Colonic mucosa (tissue), 4 donors: ENCODE measurements around the gene DDX21. TPM values are rescaled to one million over a fixed set of nuclear protein-coding genes. Genes with fewer than 3 reads are reported as not detected.
"Not testable (repeated sequence)": the region's sequence is repeated elsewhere in the genome, so short reads cannot be mapped to it uniquely, and the experiment has no call there.

ENCODE experiments used
- DNase-seq: peaks from one replicate; pipeline ENCODE4 v3.0.0-alpha.2; 2020
- H3K27ac ChIP-seq: fragments of 200-600 bp; one replicate; pipeline ENCODE4 v1.8.0; 2021
- H3K27me3 ChIP-seq: fragments of 200-600 bp; one replicate; pipeline ENCODE4 v1.8.0; 2021
- H3K36me3 ChIP-seq: fragments of 200-600 bp; one replicate; pipeline ENCODE4 v1.8.0; 2021
- H3K4me1 ChIP-seq: fragments of 200-600 bp; one replicate; pipeline ENCODE4 v1.8.0; 2021; ENCODE audit warnings: mild to moderate bottlenecking
- H3K4me3 ChIP-seq: fragments of 200-600 bp; one replicate; pipeline ENCODE4 v1.8.0; 2021
- H3K9ac ChIP-seq, 2 donors: one replicate each; pipeline ENCODE4 v1.7.0; 2013; ENCODE audit warnings: control low read depth in 2 of 2, low read depth in 2 of 2, low read length in 2 of 2
- H3K9me3 ChIP-seq: fragments of 200-600 bp; one replicate; pipeline ENCODE4 v1.8.0; 2021
- intact Hi-C: fragments of 100-400 bp; cut with DNase I; formaldehyde crosslinking; loops from one replicate; pipeline ENCODE4 v1.14.1; 2022
- total RNA-seq, 2 donors: library from RNA; stranded (reverse); fragmentation: NEBNext Ultra II Directional in 1 of 2; extraction: Animal tissue kit (Norgen Biotek cat#: 25700) in 1 of 2; gene quantifications; one replicate each; pipeline ENCODE4 v1.2.1, GENCODE V29; 2021
- TF ChIP-seq, protein P1 (sequence below): fragments of 200-600 bp; IDR thresholded peaks from one replicate; pipeline ENCODE4 v1.8.0; 2022; ENCODE audit warnings: antibody characterized with exemption, mild to moderate bottlenecking
- donor health status: healthy.
- donor health status: DM: no; HTN: no; CAD: no.
- donor health status: DM: no; HTN: no; CAD: no.

Gene DDX21
- total RNA-seq, 2 donors from 2014 or later, result 42.8 to 47.5 TPM

DNA sequence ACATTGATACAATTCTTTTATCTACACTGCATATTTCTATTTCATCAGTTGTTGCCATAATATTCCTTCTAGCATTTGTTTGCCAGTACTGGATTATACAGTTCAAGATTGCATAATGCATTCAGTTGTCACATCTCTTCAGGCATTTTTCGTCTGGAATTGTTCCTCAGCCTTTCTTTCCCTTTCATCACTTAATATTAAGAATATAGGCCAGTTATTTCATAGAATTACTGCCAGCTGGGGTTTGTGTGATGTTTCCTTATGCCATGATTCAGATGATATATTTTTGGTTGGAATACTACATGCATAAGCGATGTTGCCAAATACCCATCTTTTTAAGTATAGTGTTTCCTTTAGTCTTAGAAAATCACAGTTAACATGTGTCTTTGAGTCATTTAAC is 53.4 kb downstream of the DDX21 start:
- Histone ChIP-seq H3K4me1 (no peaks in the 10 kb centered on the region), H3K9ac (no peak overlapping the region), H3K27ac (no peak overlapping the region), H3K4me3 (no peak overlapping the region), H3K27me3 (no peaks in the 10 kb centered on the region), H3K36me3 (peaks cover 3% of the 10 kb centered on the region), H3K9me3 (no peaks in the 10 kb centered on the region)
- no peak for DNase-seq
- intact Hi-C loops, result loop anchor here (5.0 kb wide), 1 partner anchor 83 kb away; no protein-coding TSS in a partner anchor
- TF ChIP-seq, protein P1, sequence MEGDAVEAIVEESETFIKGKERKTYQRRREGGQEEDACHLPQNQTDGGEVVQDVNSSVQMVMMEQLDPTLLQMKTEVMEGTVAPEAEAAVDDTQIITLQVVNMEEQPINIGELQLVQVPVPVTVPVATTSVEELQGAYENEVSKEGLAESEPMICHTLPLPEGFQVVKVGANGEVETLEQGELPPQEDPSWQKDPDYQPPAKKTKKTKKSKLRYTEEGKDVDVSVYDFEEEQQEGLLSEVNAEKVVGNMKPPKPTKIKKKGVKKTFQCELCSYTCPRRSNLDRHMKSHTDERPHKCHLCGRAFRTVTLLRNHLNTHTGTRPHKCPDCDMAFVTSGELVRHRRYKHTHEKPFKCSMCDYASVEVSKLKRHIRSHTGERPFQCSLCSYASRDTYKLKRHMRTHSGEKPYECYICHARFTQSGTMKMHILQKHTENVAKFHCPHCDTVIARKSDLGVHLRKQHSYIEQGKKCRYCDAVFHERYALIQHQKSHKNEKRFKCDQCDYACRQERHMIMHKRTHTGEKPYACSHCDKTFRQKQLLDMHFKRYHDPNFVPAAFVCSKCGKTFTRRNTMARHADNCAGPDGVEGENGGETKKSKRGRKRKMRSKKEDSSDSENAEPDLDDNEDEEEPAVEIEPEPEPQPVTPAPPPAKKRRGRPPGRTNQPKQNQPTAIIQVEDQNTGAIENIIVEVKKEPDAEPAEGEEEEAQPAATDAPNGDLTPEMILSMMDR, result no peak

DNA sequence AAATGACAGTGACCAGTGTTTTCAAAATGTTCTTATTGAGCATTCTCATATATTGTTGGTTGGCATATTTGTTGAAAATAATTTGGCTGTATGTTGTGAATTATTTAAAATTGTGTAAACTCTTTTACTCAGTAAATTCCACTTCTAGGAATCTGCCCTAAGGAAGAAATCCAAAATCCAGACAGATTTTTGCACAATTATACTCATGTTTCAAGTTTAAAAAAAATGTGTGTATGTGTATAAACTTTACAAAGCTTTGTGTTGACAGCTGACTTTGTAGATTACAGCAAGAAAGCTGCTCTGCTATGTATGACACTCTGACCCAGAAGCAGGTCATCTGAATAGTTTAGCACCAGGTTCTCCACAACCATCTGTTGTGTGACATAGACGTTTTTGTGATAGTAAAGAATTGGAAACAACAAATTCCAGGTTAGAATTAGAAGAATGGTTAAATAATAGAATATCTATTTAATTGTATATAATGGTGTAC is 54.2 kb downstream of the DDX21 start:
- TF ChIP-seq, protein P1, result no peak
- Histone ChIP-seq H3K9me3 (no peaks in the 10 kb centered on the region), H3K27me3 (no peaks in the 10 kb centered on the region), H3K4me3 (no peak overlapping the region), H3K27ac (no peak overlapping the region), H3K36me3 (peaks cover 3% of the 10 kb centered on the region), H3K9ac (no peak overlapping the region), H3K4me1 (no peaks in the 10 kb centered on the region)
- DNase-seq, result no peak
- intact Hi-C loops, result no loop called here

DNA sequence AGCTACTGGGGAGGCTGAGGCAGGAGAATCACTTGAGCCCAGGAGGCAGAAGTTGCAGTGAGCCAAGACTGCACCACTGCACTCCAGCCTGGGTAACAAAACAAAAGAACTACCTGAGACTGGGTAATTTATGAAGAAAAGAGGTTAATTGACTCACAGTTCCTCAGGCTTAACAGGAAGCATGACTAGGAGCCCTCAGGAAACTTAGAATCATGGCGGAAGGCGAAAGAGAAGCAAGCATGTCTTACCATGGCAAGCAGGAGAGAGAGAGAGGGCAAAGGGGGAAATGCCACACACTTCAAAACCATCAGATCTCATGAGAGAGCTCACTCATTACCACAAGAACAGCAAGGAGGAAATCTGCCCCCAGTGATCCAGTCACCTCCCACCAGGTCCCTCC is 56.8 kb downstream of the DDX21 start:
- intact Hi-C loops, H3K9ac ChIP-seq: not testable (repeated sequence)

DNA sequence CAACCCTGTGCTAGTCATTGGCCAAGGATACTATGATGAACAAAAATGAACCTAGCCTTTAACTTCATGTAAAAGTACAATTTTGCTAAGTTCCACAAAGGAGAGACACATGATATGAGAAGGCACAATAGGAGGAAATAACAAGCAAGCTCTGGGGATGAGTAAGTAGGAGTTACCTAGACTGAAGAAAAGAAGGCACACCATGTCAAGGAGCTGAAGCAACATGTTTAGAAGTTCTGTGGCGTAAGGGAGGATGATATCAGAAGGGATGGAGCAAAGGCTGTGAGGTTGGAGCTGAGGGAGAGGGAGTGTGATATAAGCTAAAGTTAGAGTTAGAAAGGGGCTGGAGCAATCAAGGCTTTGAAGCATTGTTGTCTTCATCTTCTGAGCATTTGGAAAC is 58.2 kb downstream of the DDX21 start:
- peaks cover 3% of the 10 kb centered on the region for H3K36me3 ChIP-seq

More for the DNA sequence above, 56.8 kb downstream of the DDX21 start:
- H3K4me1 ChIP-seq, H3K27me3 ChIP-seq, H3K4me3 ChIP-seq, H3K9me3 ChIP-seq, H3K36me3 ChIP-seq, DNase-seq, H3K27ac ChIP-seq: not testable (repeated sequence)

DNA sequence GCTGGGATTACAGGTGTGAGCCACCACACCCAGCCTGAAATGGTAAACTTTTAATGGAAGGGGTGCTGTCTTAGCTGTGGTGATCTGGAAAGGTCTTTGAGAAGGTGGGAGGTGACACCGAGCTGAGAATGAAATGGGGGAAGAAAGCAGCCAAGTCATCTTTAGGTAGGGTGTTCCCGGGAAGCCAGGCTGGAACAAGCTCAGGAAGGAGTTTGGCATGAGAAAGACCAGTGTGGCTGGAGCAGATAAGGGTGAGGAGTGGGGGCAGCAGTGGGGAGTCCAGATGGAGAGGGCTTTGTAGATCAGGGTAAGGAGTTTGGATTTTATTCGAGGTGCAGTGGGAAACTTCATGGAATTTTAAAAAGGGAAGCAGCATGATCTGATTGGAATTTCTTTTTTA is 62.6 kb downstream of the DDX21 start:
- no peak overlapping the region for H3K27ac ChIP-seq
- TF ChIP-seq, protein P1, result no peak
- intact Hi-C loops, result no loop called here
- no peak overlapping the region for H3K9ac ChIP-seq
- no peak for DNase-seq
- no peaks in the 10 kb centered on the region for H3K4me1 ChIP-seq
- no peaks in the 10 kb centered on the region for H3K9me3 ChIP-seq
- H3K36me3 ChIP-seq, result no peaks in the 10 kb centered on the region
- H3K27me3 ChIP-seq, result no peaks in the 10 kb centered on the region
- H3K4me3 ChIP-seq, result no peak overlapping the region

More for the DNA sequence above, 58.2 kb downstream of the DDX21 start:
- H3K9me3 ChIP-seq, result no peaks in the 10 kb centered on the region
- no peak overlapping the region for H3K4me3 ChIP-seq
- intact Hi-C loops, result no loop called here
- no peaks in the 10 kb centered on the region for H3K27me3 ChIP-seq
- H3K4me1 ChIP-seq, result no peaks in the 10 kb centered on the region
- H3K9ac ChIP-seq, result no peak overlapping the region
- TF ChIP-seq, protein P1, result no peak
- DNase-seq, result no peak
- H3K27ac ChIP-seq, result no peak overlapping the region

DNA sequence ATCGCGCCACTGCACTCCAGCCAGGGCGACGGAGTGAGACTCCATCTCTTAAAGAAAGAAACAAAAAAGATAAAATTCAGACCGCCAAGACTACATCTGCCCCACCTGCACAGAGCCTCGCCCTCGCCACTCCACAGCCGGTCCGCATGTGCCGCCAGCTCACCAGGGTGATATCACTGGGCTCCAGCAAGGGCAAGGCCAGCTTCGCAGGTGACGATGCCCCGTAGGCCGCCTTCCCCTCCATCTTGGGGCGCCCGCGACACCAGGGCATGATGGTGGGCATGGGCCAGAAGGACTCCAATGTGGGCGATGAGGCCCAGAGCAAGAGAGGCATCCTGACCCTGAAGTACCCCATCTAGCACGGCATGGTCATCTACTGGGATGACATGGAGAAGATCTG is 66.6 kb downstream of the DDX21 start:
- H3K36me3 ChIP-seq, result no peaks in the 10 kb centered on the region
- TF ChIP-seq, protein P1, result no peak
- intact Hi-C loops, result no loop called here
- DNase-seq, result no peak
- H3K4me1 ChIP-seq, result no peaks in the 10 kb centered on the region
- no peak overlapping the region for H3K4me3 ChIP-seq
- no peak overlapping the region for H3K27ac ChIP-seq
- H3K27me3 ChIP-seq, result no peaks in the 10 kb centered on the region
- H3K9ac ChIP-seq, result no peak overlapping the region
- H3K9me3 ChIP-seq, result no peaks in the 10 kb centered on the region
